GM10266 (cell line): ENCODE measurements around the gene SLC37A1.

ENCODE experiments used
- DNase-seq: peaks from one replicate; pipeline ENCODE4 v3.0.0; 2012; ENCODE audit errors: extremely low spot score
- CTCF ChIP-seq: IDR thresholded peaks from 2 replicates; pipeline ENCODE4 v1.5.1; 2012; ENCODE audit warnings: mild to moderate bottlenecking, low read depth; ENCODE audit not compliant: control insufficient read depth, insufficient read depth; ENCODE audit errors: missing control alignments

The SLC37A1 gene

DNA sequence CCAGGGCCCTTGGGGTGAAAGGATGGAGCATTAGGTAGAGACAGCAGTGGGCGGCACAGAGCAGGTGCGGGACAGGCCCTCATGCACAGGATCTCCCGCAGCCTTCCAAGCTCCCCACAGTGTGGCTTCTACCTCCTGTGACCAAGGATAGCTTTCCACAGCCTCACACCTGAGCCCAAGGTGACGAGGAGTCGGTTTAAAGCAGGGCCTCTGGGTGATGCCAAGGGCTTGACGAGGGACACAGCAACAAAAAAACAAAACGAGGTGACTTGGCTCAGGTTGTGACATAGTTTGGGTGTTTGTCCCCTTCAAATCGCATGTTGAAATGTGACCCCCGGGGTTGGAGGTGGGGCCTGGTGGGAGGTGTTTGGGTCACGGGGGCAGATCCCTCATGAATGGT is 32.9 kb upstream of the SLC37A1 start:
- no peak for TF ChIP-seq CTCF
- DNase-seq, result no peak

- no peak for TF ChIP-seq CTCF
- no peak for DNase-seq
Observed at GRCh38 chr21:42481169-42481568, 32.5 kb upstream of the SLC37A1 start.

DNA sequence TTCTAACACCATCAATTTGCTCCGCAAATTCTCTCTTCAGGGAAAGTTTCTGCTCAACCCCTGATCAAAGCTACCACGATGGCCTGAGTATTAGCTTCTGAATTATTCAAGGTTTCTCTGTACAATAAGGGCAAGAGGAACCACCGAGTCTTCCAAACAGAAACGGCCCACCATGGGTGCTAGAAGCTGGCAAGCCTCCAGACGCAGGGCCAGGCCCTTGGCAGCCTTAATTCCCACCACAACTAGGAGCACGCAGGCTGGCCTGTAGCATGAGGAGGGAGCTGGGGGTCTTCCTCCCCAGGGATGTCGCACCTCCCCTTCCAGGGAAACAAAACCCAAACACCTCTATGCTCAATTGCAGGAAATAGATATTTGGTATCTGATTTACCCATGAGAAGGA is 28.7 kb upstream of the SLC37A1 start:
- DNase-seq, result no peak
- TF ChIP-seq CTCF, result no peak

GRCh38 chr21:42486072-42486471 is 27.6 kb upstream of the SLC37A1 start:
- no peak for TF ChIP-seq CTCF
- DNase-seq, result no peak

- no peak for DNase-seq
- TF ChIP-seq CTCF, result no peak
Observed at GRCh38 chr21:42486531-42486930, 27.1 kb upstream of the SLC37A1 start.

- TF ChIP-seq CTCF, result no peak
- DNase-seq, result no peak
Observed at GRCh38 chr21:42489006-42489563, 24.6 kb upstream of the SLC37A1 start.

DNA sequence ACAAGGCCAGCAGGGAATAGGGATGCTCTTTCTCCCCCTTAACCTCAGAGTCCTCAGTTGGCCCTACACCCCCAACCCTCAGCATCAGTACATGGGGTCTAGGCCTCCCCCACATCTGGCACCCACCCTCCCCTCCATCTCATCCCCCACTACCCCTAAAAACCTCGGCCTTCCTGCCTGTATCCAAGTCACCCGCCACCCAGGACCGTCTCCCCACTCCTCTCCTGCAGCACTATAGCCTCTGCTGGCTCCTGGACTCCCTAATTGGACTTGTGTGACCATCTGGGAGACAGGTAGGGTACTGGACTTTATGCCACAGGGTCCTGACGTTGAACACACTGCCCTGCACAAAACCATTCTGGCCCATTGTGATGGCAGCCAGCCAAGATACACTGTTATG is 23.7 kb upstream of the SLC37A1 start:
- DNase-seq, result no peak
- no peak for TF ChIP-seq CTCF
